SIG-M5 (cell line): Measurements from ENCODE around the gene SBSN.

Experiments used
- DNase-seq: peaks from one replicate; lab custom pipeline; 2025; lab: John Stamatoyannopoulos, UW

SBSN gene

GRCh38 chr19:35554076-35554475 lies 26.0 kb upstream of the SBSN start:
- DNase-seq: no peak

- no peak for DNase-seq
These were observed 25.4 kb upstream of the SBSN start for GRCh38 chr19:35553385-35554000.

- DNase-seq: no peak
These were observed 24.6 kb upstream of the SBSN start for GRCh38 chr19:35552534-35553384.

GRCh38 chr19:35551091-35551810 lies 23.1 kb upstream of the SBSN start:
- DNase-seq: no peak

- DNase-seq: no peak
These were observed 21.9 kb upstream of the SBSN start for GRCh38 chr19:35549879-35550523.

GRCh38 chr19:35549174-35549788 lies 21.2 kb upstream of the SBSN start:
- DNase-seq: no peak

- DNase-seq: no peak
These were observed 18.4 kb upstream of the SBSN start for GRCh38 chr19:35546532-35546931.

- no peak for DNase-seq
These were observed 17.8 kb upstream of the SBSN start for GRCh38 chr19:35545855-35546381.

- DNase-seq: no peak
These were observed 17.1 kb upstream of the SBSN start, which contains the start of gene TMEM147 for GRCh38 chr19:35545001-35545854. TSS of gene TMEM147 (plus strand) at chr19:35545626. CDS start at chr19:35545740, 114 bp downstream.

- no peak for DNase-seq
These were observed 16.1 kb upstream of the SBSN start for GRCh38 chr19:35544110-35544802.

GRCh38 chr19:35543280-35544109 lies 15.4 kb upstream of the SBSN start:
- no peak for DNase-seq

- DNase-seq: no peak
These were observed 14.1 kb upstream of the SBSN start for GRCh38 chr19:35542209-35542608.

GRCh38 chr19:35540356-35540927 lies 12.3 kb upstream of the SBSN start:
- DNase-seq: no peak

- DNase-seq: no peak
These were observed 11.7 kb upstream of the SBSN start for GRCh38 chr19:35539850-35540249.

GRCh38 chr19:35539314-35539713 lies 11.2 kb upstream of the SBSN start:
- DNase-seq: no peak

- DNase-seq: no peak
These were observed 6.8 kb upstream of the SBSN start for GRCh38 chr19:35534803-35535480.

- no peak for DNase-seq
These were observed 5.8 kb upstream of the SBSN start for GRCh38 chr19:35533822-35534392.
